Fibroblast of pulmonary artery (primary cell): ENCODE measurements around the gene LENEP.

Source experiments
- DNase-seq: peaks from one replicate; pipeline ENCODE4 v3.0.0-alpha.2; 2010; ENCODE audit warnings: low read depth
- H3K4me3 ChIP-seq: replicated peaks from 2 replicates; pipeline ENCODE4 v1.5.1; 2011; ENCODE audit warnings: low read depth, mild to moderate bottlenecking, control low read depth, low read length, moderate library complexity
- CTCF ChIP-seq: IDR thresholded peaks from 2 replicates; pipeline ENCODE4 v1.5.1; 2011; ENCODE audit warnings: mild to moderate bottlenecking, control low read depth, low read length, inconsistent platforms; ENCODE audit errors: missing control alignments

The LENEP gene

DNA sequence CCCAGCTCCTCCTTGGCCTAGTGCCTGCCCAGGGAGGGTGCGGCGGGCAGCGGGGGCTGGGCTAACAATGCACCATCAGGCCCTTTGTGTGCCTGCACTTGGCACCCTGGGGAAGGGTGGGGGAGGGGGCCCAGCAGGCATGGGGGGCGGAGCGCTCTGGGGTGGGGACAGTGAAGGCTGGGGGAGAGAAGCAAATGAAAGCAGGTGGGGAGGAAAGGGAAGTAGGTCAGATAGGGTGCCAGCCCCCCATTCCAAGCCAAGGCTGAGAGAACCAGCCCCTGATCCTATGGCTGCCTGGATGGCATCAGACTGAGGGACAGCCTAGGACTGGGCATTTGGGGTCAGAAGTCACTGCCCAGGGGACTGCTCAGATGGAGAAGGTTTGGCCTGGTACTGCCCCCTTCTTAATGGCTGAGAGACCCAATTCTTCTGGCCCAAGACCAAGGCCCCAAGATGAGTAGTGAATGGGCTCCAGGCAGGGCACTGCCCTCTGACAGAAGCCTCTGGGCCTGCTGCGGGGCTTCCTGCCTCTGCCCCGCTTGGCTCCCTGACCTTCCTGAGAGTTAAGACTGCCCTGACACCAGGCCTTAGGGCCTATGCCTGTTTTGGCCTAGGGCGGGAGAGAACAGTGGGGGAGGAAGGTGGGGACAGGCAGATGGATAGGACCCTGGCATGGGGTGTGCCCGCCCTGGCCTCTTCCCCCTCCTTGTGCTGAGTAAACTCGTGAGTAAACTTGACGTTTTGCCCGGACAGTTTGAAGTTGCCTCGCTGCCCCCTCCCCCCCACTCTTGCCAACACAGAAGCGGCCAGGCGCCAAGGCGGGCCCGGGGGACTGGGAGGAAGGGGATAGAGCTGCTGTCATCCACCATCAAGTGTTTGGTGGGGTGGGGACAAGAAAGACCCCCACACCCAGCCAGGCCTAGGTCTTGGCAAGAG, 12.0 kb downstream of the LENEP start:
- no peak for TF ChIP-seq CTCF
- no peak for DNase-seq
- H3K4me3 ChIP-seq = no peak overlapping the region

- peak; percentile 40 for DNase-seq
- no peak for TF ChIP-seq CTCF
- no peak overlapping the region for H3K4me3 ChIP-seq
Measured at GRCh38 chr1:155006601-155007101, 13.3 kb downstream of the LENEP start.

GRCh38 chr1:155007251-155007828, 14.0 kb downstream of the LENEP start:
- no peak for DNase-seq
- TF ChIP-seq CTCF = no peak
- H3K4me3 ChIP-seq = no peak overlapping the region

GRCh38 chr1:155008015-155008941, 14.9 kb downstream of the LENEP start:
- DNase-seq = no peak
- no peak overlapping the region for H3K4me3 ChIP-seq
- no peak for TF ChIP-seq CTCF

GRCh38 chr1:155009221-155009711, 15.9 kb downstream of the LENEP start:
- no peak overlapping the region for H3K4me3 ChIP-seq
- DNase-seq = no peak

More at GRCh38 chr1:155009221-155009711, 15.9 kb downstream of the LENEP start:
- no peak for TF ChIP-seq CTCF
